Measurements from ENCODE around the gene ZNF586.

ZNF586 gene

DNA sequence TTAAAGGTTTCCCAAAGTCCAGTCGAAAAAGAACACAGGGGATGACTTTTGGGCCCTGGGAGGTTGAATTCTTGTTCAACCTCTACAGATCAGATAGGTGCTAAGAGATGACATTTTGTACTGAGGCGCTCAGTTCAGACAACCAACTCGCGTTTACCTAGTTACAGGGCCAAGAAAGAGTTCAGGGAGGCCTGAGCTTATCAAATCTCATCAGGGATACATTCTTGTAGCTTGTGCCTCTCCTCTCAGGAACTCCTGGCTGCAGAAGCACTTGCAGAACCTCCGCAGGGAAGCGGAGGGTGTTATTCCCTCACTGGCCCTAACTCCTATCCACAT, 22.0 kb upstream of the ZNF586 start:
- TF ChIP-seq FOXP2 (optimal IDR thresholded peaks at IDR 0.05; ENCODE audit: borderline replicate concordance, extremely low read depth, extremely low read length, insufficient read depth) (no peak), TAF1 (IDR thresholded peaks at IDR 0.05; ENCODE audit: borderline replicate concordance, insufficient read depth, low read length) (no peak), SIN3A (IDR thresholded peaks at IDR 0.05; ENCODE audit: borderline replicate concordance, insufficient read depth, low read length) (no peak), POLR2AphosphoS5 (IDR thresholded peaks at IDR 0.05; ENCODE audit: low read depth, low read length) (no peak)
- TF ChIP-seq, protein P1, sequence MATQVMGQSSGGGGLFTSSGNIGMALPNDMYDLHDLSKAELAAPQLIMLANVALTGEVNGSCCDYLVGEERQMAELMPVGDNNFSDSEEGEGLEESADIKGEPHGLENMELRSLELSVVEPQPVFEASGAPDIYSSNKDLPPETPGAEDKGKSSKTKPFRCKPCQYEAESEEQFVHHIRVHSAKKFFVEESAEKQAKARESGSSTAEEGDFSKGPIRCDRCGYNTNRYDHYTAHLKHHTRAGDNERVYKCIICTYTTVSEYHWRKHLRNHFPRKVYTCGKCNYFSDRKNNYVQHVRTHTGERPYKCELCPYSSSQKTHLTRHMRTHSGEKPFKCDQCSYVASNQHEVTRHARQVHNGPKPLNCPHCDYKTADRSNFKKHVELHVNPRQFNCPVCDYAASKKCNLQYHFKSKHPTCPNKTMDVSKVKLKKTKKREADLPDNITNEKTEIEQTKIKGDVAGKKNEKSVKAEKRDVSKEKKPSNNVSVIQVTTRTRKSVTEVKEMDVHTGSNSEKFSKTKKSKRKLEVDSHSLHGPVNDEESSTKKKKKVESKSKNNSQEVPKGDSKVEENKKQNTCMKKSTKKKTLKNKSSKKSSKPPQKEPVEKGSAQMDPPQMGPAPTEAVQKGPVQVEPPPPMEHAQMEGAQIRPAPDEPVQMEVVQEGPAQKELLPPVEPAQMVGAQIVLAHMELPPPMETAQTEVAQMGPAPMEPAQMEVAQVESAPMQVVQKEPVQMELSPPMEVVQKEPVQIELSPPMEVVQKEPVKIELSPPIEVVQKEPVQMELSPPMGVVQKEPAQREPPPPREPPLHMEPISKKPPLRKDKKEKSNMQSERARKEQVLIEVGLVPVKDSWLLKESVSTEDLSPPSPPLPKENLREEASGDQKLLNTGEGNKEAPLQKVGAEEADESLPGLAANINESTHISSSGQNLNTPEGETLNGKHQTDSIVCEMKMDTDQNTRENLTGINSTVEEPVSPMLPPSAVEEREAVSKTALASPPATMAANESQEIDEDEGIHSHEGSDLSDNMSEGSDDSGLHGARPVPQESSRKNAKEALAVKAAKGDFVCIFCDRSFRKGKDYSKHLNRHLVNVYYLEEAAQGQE (IDR thresholded peaks at IDR 0.05; ENCODE audit: insufficient read depth in 1 of 2, low read depth in 2 of 2, low read length in 2 of 2) = no peak

DNA sequence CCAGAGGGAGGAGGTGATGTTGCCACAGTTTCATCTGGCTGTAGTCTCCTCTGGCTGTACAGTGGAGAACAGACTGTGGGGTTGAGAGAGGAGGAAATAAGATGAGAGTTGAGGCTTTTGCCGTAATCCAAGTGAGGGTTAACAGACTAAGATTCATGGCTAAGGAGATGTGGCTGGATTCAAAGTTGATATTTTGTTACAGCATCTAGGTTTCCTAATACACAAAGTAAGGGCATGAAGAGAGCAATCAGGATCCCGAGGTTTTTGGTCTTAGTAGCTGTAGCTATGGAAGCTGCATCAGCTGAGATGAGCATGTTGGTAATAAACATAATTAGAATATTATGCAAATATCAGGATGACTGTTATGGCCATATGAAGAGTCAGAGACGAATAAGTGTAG, 21.4 kb upstream of the ZNF586 start:
- TF ChIP-seq TAF1 (IDR thresholded peaks at IDR 0.05; ENCODE audit: borderline replicate concordance, insufficient read depth, low read length) (no peak), POLR2AphosphoS5 (IDR thresholded peaks at IDR 0.05; ENCODE audit: low read depth, low read length) (no peak), FOXP2 (optimal IDR thresholded peaks at IDR 0.05; ENCODE audit: borderline replicate concordance, extremely low read depth, extremely low read length, insufficient read depth) (no peak), SIN3A (IDR thresholded peaks at IDR 0.05; ENCODE audit: borderline replicate concordance, insufficient read depth, low read length) (no peak)
- TF ChIP-seq, protein P1 (IDR thresholded peaks at IDR 0.05; ENCODE audit: insufficient read depth in 1 of 2, low read depth in 2 of 2, low read length in 2 of 2) = no peak

GRCh38 chr19:57754091-57754673, 15.3 kb upstream of the ZNF586 start:
- TF ChIP-seq SIN3A (IDR thresholded peaks at IDR 0.05; ENCODE audit: borderline replicate concordance, insufficient read depth, low read length) = no peak
- TF ChIP-seq, protein P1 (IDR thresholded peaks at IDR 0.05; ENCODE audit: insufficient read depth in 1 of 2, low read depth in 2 of 2, low read length in 2 of 2) = no peak
- TF ChIP-seq POLR2AphosphoS5 (IDR thresholded peaks at IDR 0.05; ENCODE audit: low read depth, low read length) = no peak
- TF ChIP-seq FOXP2 (optimal IDR thresholded peaks at IDR 0.05; ENCODE audit: borderline replicate concordance, extremely low read depth, extremely low read length, insufficient read depth) = no peak

DNA sequence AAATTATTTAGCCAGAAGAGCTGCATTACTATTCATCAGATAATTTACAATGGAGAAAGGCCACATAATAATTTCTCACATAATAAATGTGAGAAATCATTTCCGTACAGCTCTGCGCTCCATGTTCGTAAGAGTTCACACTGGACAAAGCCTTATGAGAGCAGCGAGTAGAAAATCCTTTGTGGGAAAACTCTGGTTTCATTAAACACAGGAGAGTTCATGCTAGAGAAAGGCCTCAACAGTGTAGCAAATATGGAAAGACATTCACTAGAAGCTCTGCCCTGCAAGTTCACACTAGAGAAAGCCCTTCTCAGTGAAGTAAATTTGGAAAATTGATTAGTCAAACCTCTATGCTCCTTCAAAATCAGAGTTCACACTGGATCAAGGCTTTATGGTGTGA, 14.4 kb upstream of the ZNF586 start:
- TF ChIP-seq TAF1 (IDR thresholded peaks at IDR 0.05; ENCODE audit: borderline replicate concordance, insufficient read depth, low read length) (no peak), FOXP2 (optimal IDR thresholded peaks at IDR 0.05; ENCODE audit: borderline replicate concordance, extremely low read depth, extremely low read length, insufficient read depth) (no peak), POLR2AphosphoS5 (IDR thresholded peaks at IDR 0.05; ENCODE audit: low read depth, low read length) (no peak), SIN3A (IDR thresholded peaks at IDR 0.05; ENCODE audit: borderline replicate concordance, insufficient read depth, low read length) (no peak)
- TF ChIP-seq, protein P1 (IDR thresholded peaks at IDR 0.05; ENCODE audit: insufficient read depth in 1 of 2, low read depth in 2 of 2, low read length in 2 of 2) = no peak

DNA sequence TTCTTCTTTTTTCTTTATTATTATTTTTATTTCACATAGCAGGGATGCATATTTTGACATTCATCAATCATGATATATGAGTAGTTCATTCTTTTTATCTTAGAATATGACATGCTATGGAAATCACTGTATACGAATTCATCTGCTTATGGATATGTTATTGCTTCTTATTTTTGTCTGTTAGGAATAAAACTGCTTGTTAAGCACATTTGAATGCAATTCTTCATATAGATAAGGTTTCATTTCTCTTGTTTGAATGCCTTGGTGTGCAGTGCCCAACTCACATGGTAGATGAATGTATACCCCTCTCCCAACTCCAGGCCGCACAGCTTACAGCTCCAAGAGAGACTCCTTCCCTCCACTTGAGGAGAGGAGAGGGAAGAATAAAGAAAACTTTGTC, 11.5 kb upstream of the ZNF586 start:
- TF ChIP-seq FOXP2 (optimal IDR thresholded peaks at IDR 0.05; ENCODE audit: borderline replicate concordance, extremely low read depth, extremely low read length, insufficient read depth) = no peak
- no peak for TF ChIP-seq TAF1 (IDR thresholded peaks at IDR 0.05; ENCODE audit: borderline replicate concordance, insufficient read depth, low read length)
- no peak for TF ChIP-seq SIN3A (IDR thresholded peaks at IDR 0.05; ENCODE audit: borderline replicate concordance, insufficient read depth, low read length)
- TF ChIP-seq, protein P1 (IDR thresholded peaks at IDR 0.05; ENCODE audit: insufficient read depth in 1 of 2, low read depth in 2 of 2, low read length in 2 of 2) = no peak
- no peak for TF ChIP-seq POLR2AphosphoS5 (IDR thresholded peaks at IDR 0.05; ENCODE audit: low read depth, low read length)
